ENCODE results near the gene ADD1.

The ADD1 gene

GRCh38 chr4:2901186-2901585, 57.5 kb downstream of the ADD1 start:
- TF ChIP-seq, protein P1, sequence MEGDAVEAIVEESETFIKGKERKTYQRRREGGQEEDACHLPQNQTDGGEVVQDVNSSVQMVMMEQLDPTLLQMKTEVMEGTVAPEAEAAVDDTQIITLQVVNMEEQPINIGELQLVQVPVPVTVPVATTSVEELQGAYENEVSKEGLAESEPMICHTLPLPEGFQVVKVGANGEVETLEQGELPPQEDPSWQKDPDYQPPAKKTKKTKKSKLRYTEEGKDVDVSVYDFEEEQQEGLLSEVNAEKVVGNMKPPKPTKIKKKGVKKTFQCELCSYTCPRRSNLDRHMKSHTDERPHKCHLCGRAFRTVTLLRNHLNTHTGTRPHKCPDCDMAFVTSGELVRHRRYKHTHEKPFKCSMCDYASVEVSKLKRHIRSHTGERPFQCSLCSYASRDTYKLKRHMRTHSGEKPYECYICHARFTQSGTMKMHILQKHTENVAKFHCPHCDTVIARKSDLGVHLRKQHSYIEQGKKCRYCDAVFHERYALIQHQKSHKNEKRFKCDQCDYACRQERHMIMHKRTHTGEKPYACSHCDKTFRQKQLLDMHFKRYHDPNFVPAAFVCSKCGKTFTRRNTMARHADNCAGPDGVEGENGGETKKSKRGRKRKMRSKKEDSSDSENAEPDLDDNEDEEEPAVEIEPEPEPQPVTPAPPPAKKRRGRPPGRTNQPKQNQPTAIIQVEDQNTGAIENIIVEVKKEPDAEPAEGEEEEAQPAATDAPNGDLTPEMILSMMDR (IDR thresholded peaks at IDR 0.05; ENCODE audit: low read depth, low read length): no peak
- H3K27me3 ChIP-seq: no peaks in the 10 kb centered on the region
- H3K36me3 ChIP-seq: peaks cover 50% of the 10 kb centered on the region
- no peaks in the 10 kb centered on the region for H3K9me3 ChIP-seq
- H3K4me1 ChIP-seq: peaks cover 19% of the 10 kb centered on the region
- no peak overlapping the region for H3K4me3 ChIP-seq (ENCODE audit: low read depth, low read length)
- DNase-seq: no peak

DNA sequence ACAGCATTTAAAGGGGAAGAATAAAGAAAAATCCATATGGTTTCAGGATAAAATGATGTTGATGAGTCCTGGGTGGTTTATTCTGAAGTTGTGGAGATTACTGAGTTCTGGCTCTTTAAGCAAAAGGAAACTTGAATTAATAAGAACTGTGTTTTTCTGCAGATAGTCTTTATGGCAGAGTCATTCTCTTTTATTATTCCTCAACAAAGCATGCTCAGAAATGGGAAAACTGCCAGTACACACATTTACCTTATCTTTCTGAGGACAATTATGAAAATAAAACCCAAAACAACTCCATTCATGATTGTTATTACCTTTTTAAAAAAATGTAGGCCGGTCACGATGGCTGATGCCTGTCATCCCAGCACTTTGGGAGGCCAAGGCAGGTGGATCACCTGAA, 58.5 kb downstream of the ADD1 start:
- peaks cover 52% of the 10 kb centered on the region for H3K36me3 ChIP-seq
- no peak for DNase-seq
- TF ChIP-seq, protein P1 (IDR thresholded peaks at IDR 0.05; ENCODE audit: low read depth, low read length): no peak

GRCh38 chr4:2905544-2905943, 61.9 kb downstream of the ADD1 start:
- Histone ChIP-seq H3K4me3 (ENCODE audit: low read depth, low read length) (no peak overlapping the region), H3K9me3 (no peaks in the 10 kb centered on the region), H3K36me3 (peaks cover 56% of the 10 kb centered on the region), H3K4me1 (peaks cover 10% of the 10 kb centered on the region), H3K27me3 (no peaks in the 10 kb centered on the region)
- TF ChIP-seq, protein P1 (IDR thresholded peaks at IDR 0.05; ENCODE audit: low read depth, low read length): no peak
- no peak for DNase-seq

More for the DNA sequence above, 58.5 kb downstream of the ADD1 start:
- H3K4me3 ChIP-seq (ENCODE audit: low read depth, low read length): no peak overlapping the region
- H3K27me3 ChIP-seq: no peaks in the 10 kb centered on the region
- peaks cover 19% of the 10 kb centered on the region for H3K4me1 ChIP-seq
- H3K9me3 ChIP-seq: no peaks in the 10 kb centered on the region

GRCh38 chr4:2906218-2906617, 62.6 kb downstream of the ADD1 start:
- Histone ChIP-seq H3K4me1 (peaks cover 10% of the 10 kb centered on the region), H3K36me3 (peaks cover 55% of the 10 kb centered on the region), H3K9me3 (no peaks in the 10 kb centered on the region), H3K4me3 (ENCODE audit: low read depth, low read length) (no peak overlapping the region), H3K27me3 (no peaks in the 10 kb centered on the region)
- TF ChIP-seq, protein P1 (IDR thresholded peaks at IDR 0.05; ENCODE audit: low read depth, low read length): no peak
- DNase-seq: no peak

- no peak overlapping the region for H3K4me3 ChIP-seq (ENCODE audit: low read depth, low read length)
- peaks cover 59% of the 10 kb centered on the region for H3K36me3 ChIP-seq
- H3K4me1 ChIP-seq: peaks cover 7% of the 10 kb centered on the region
- no peaks in the 10 kb centered on the region for H3K9me3 ChIP-seq
- no peak for DNase-seq
- TF ChIP-seq, protein P1 (IDR thresholded peaks at IDR 0.05; ENCODE audit: low read depth, low read length): no peak
- no peaks in the 10 kb centered on the region for H3K27me3 ChIP-seq
Observed at GRCh38 chr4:2907226-2907625, 63.6 kb downstream of the ADD1 start.

DNA sequence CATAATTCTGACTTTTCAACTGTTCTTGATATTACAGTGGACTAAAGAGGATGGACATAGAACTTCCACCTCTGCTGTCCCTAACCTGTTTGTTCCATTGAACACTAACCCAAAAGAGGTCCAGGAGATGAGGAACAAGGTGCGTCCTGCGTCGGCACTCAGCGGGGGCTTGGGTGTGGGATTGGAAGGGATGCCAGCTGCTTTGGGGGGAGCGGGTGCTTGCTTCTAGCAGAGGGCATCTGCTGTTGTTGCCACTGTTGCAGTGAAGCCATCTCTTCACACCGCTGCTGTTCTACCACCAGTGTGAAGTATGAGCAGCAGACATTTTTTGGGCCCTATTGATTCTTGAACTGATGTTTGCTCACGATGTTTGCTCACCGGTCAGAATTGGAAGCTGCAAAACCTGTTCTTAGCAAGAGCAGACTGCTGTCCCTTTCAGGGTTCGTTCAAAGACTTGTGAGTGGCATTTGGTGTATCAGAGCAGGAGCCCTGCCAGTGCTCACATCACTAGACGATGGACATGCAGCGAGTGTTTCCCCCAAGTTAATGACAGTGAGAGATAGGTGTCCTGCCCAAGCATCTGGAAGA, 64.2 kb downstream of the ADD1 start:
- no peak for DNase-seq
- TF ChIP-seq, protein P1 (IDR thresholded peaks at IDR 0.05; ENCODE audit: low read depth, low read length): no peak
- Histone ChIP-seq H3K9me3 (no peaks in the 10 kb centered on the region), H3K4me3 (ENCODE audit: low read depth, low read length) (no peak overlapping the region), H3K36me3 (peaks cover 62% of the 10 kb centered on the region), H3K4me1 (peaks cover 7% of the 10 kb centered on the region), H3K27me3 (no peaks in the 10 kb centered on the region)
